Stimulated activated memory B cell treated with anti-CD40 and anti-IgM and Interleukin-4, amounts not matched to agents 10 μg/mL and 1 μg/mL and 100 μg/mL, for 72 hours (primary cell): ENCODE results near the gene SGCD.

Experiments used
- ATAC-seq: fragments of 150-1000 bp; cut with Tn5 transposase; 2 replicates; pipeline ENCODE4 v1.10.0; 2021
- H3K27ac Mint-ChIP-seq: one replicate; pipeline ENCODE4 v1.8.0; 2022; ENCODE audit warnings: mild to moderate bottlenecking, mixed read lengths
- H3K27me3 Mint-ChIP-seq: one replicate; pipeline ENCODE4 v1.8.0; 2022; ENCODE audit warnings: mixed read lengths
- H3K36me3 Mint-ChIP-seq: one replicate; pipeline ENCODE4 v1.8.0; 2022; ENCODE audit warnings: mixed read lengths
- H3K4me1 Mint-ChIP-seq: one replicate; pipeline ENCODE4 v1.8.0; 2022; ENCODE audit warnings: mixed read lengths
- H3K4me3 Mint-ChIP-seq: one replicate; pipeline ENCODE4 v1.8.0; 2022; ENCODE audit warnings: mild to moderate bottlenecking, moderate library complexity, mixed read lengths
- H3K9me3 Mint-ChIP-seq: one replicate; pipeline ENCODE4 v1.8.0; 2022; ENCODE audit warnings: mixed read lengths

The SGCD gene

DNA sequence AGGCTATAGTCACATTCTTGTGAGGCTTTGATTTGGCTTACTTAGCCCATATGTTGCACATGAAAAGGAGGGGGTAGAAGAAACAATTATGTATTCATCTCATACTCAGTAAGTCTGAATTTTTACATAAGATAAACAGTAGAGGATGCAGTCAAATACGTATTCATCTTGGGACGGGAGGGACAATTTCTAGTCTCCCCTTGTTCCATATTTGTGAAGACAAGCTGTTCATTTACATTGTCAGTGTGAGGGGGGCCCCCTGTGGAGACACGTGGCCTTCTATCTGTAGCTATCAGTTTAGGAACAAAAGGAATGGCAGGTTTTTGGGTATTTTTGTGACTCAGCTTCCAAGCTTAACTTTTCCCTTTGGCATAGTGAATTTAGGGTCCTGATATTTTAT lies 474.0 kb downstream of the SGCD start:
- Mint-ChIP-seq H3K27me3 (peaks cover 27% of the 10 kb centered on the region), H3K4me1 (no peaks in the 10 kb centered on the region), H3K9me3 (no peaks in the 10 kb centered on the region), H3K4me3 (no peak overlapping the region), H3K36me3 (no peaks in the 10 kb centered on the region), H3K27ac (no peak overlapping the region)
- ATAC-seq, result no peak

DNA sequence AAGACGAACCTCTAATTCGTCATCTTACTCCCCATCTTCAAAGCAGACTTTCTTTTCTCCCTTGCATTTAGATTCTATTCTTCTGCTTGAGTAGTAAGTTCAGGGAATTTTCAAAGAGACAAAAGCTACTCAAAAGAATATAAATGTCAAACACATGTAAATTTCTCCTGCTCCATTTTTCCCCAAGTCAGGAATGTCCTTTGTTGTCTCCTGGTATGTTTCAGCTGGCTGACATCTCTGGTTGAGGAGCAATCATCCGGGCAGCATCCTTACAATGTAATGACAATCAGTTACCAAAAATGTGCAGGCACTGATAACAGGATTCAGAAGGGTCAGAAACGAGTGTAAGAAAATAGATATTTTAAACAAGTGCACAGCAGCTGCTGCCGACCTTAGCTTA lies 475.5 kb downstream of the SGCD start:
- H3K4me1 Mint-ChIP-seq, result no peaks in the 10 kb centered on the region
- H3K27ac Mint-ChIP-seq, result no peak overlapping the region
- no peak overlapping the region for H3K4me3 Mint-ChIP-seq
- peaks cover 36% of the 10 kb centered on the region for H3K27me3 Mint-ChIP-seq
- H3K36me3 Mint-ChIP-seq, result no peaks in the 10 kb centered on the region
- no peak for ATAC-seq
- no peaks in the 10 kb centered on the region for H3K9me3 Mint-ChIP-seq

DNA sequence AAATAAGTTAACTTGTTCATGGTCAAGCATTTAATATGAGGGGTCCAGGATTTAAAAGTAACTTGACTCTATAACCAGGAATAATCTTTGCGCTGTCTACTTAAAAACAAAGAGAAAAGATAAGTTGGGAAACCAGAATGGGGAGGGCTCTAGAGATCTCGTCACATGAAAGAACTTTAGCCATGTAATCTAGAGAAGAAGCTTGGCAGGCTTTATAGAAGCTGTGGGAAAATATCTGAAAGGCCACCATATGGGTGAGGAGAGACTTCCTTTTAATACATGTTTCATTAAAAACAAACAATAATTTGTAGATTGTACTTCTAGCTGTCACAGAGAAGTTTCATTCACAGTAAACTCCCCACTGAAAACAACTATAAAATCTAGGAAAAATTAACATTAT lies 476.4 kb downstream of the SGCD start:
- Mint-ChIP-seq H3K9me3 (no peaks in the 10 kb centered on the region), H3K27ac (no peak overlapping the region), H3K4me1 (no peaks in the 10 kb centered on the region), H3K4me3 (no peak overlapping the region), H3K36me3 (no peaks in the 10 kb centered on the region), H3K27me3 (peaks cover 38% of the 10 kb centered on the region)
- no peak for ATAC-seq

DNA sequence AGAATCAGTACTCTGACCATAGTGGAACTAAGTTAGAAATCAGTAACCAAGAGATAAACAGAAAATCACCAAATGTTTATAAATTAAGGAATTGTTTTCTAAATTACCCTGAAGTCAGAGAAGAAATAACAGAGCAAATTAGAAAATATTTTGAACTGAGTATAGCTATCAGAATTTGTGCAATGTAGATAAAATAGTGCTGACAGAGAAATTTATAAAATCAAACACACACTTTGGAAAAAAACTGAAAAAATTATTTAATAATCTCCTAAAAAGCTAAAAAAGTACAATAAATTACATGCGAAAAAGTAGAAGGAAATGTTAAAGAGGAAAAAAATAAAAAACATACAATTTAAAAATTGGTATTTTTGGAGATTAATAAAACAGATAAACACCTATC lies 486.0 kb downstream of the SGCD start:
- no peaks in the 10 kb centered on the region for H3K36me3 Mint-ChIP-seq
- peaks cover 2% of the 10 kb centered on the region for H3K9me3 Mint-ChIP-seq
- ATAC-seq, result no peak
- no peak overlapping the region for H3K4me3 Mint-ChIP-seq
- H3K4me1 Mint-ChIP-seq, result no peaks in the 10 kb centered on the region
- H3K27me3 Mint-ChIP-seq, result peaks cover under 1% of the 10 kb centered on the region
- H3K27ac Mint-ChIP-seq, result no peak overlapping the region

DNA sequence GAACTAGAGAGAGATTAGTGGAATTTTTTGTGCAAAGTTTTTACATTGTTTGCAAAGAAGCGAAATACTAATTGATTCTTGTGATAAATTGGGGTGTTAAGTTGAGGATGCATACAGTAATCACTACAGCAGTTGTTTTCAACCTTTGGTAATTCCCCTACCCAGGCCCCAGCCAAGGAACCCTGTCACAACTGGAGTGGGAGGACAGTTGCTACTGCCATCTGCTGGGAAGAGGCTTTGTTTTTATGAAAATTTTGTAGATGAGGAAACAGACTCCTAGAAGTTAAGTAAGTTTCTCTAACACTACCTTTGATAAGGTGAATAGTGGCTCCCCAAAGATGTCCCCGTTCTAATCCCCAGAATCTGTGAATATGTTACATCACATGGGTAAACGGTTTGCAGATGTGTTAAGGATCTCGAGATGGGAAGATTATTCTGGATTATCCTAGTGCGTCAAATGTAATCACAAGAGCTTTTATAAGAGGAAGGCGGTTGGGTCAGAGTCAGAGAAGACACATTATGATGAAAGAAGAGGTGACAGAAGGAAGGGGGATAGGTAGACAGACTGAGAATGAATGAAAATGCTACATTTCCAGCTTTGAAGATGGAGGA lies 489.1 kb downstream of the SGCD start:
- Mint-ChIP-seq H3K9me3 (peaks cover 2% of the 10 kb centered on the region), H3K36me3 (no peaks in the 10 kb centered on the region), H3K4me1 (no peaks in the 10 kb centered on the region), H3K27me3 (peaks cover 22% of the 10 kb centered on the region), H3K27ac (no peak overlapping the region), H3K4me3 (no peak overlapping the region)
- ATAC-seq, result peak; percentile 47
